Measurements from ENCODE around the gene ARHGAP10.

GRCh38 chr4:148101235-148101634 is 369.3 kb downstream of the ARHGAP10 start:
- TF ChIP-seq POLR2AphosphoS5 (IDR thresholded peaks at IDR 0.05; ENCODE audit: borderline replicate concordance, low read depth, low read length) (no peak), EZH2 (IDR thresholded peaks at IDR 0.05) (no peak), FOXP2 (optimal IDR thresholded peaks at IDR 0.05; ENCODE audit: control extremely low read depth, extremely low read length, insufficient read depth) (no peak)
